Natural killer cell (primary cell): ENCODE data around the gene LTB. TPM values are rescaled to one million over a fixed set of nuclear protein-coding genes. Genes with fewer than 3 reads are reported as not detected.

Source experiments
- ATAC-seq, 3 donors: fragments of 150-1000 bp in 2 of 3; fragments of 200-7000 bp in 1 of 3; cut with Tn5 transposase; 1 replicate in 1 of 3; 2 replicates in 2 of 3; pipeline ENCODE4 v1.10.0; 2021; ENCODE audit warnings: mild to moderate bottlenecking in 2 of 3, moderate library complexity in 2 of 3
- DNase-seq, 2 donors: peaks; one replicate each; pipeline versions ENCODE4 v3.0.0 to v3.0.0-alpha.2; 2013 to 2021; ENCODE audit warnings: mixed read lengths in 1 of 2
- H3K27ac ChIP-seq: one replicate; pipeline ENCODE4 v1.5.1; 2013; ENCODE audit warnings: mild to moderate bottlenecking, low read length
- H3K27me3 ChIP-seq: one replicate; pipeline ENCODE4 v1.6.1; 2013; ENCODE audit warnings: low read length; ENCODE audit not compliant: control insufficient read depth, insufficient read depth
- H3K36me3 ChIP-seq: one replicate; pipeline ENCODE4 v1.6.1; 2013; ENCODE audit warnings: low read length; ENCODE audit not compliant: control insufficient read depth, insufficient read depth
- H3K4me1 ChIP-seq: one replicate; pipeline ENCODE4 v1.6.1; 2013; ENCODE audit warnings: low read length; ENCODE audit not compliant: control insufficient read depth, insufficient read depth
- H3K4me3 ChIP-seq: one replicate; pipeline ENCODE4 v1.5.1; 2013; ENCODE audit warnings: low read length
- H3K9me3 ChIP-seq: one replicate; pipeline ENCODE4 v1.6.1; 2013; ENCODE audit warnings: low read length; ENCODE audit not compliant: control insufficient read depth, insufficient read depth
- H3K27ac Mint-ChIP-seq, 2 donors: one replicate each; pipeline ENCODE4 v1.8.0; 2022; ENCODE audit warnings: mild to moderate bottlenecking in 2 of 2, mixed read lengths in 2 of 2, moderate library complexity in 1 of 2
- H3K27me3 Mint-ChIP-seq, 2 donors: one replicate each; pipeline ENCODE4 v1.8.0; 2022; ENCODE audit warnings: low read depth in 2 of 2, mixed read lengths in 2 of 2
- H3K36me3 Mint-ChIP-seq: one replicate; pipeline ENCODE4 v1.8.0; 2022; ENCODE audit warnings: mixed read lengths
- H3K4me1 Mint-ChIP-seq, 2 donors: one replicate each; pipeline ENCODE4 v1.8.0; 2022; ENCODE audit warnings: mixed read lengths in 2 of 2
- H3K4me3 Mint-ChIP-seq: one replicate; pipeline ENCODE4 v1.8.0; 2022; ENCODE audit warnings: mild to moderate bottlenecking, moderate library complexity, mixed read lengths
- H3K9me3 Mint-ChIP-seq, 2 donors: one replicate each; pipeline ENCODE4 v1.8.0; 2022; ENCODE audit warnings: mixed read lengths in 2 of 2
- CTCF ChIP-seq: fragments of 200-600 bp; IDR thresholded peaks from one replicate; pipeline ENCODE4 v1.8.0; 2022; ENCODE audit warnings: antibody characterized with exemption
- WGBS: methylation state at CpG from one replicate; pipeline ENCODE4 v1.1.7; 2013; ENCODE audit warnings: missing lambda C conversion rate; ENCODE audit not compliant: insufficient coverage; 5-methylcytosine and 5-hydroxymethylcytosine counted together
- intact Hi-C: fragments of 100-400 bp; cut with micrococcal nuclease; formaldehyde crosslinking; loops from one replicate; pipeline ENCODE4 v1.14.2; 2022
- total RNA-seq, 4 donors: library from RNA; stranded (reverse); fragments of 120-200 nt in 1 of 4; gene quantifications; one replicate each; pipeline versions ENCODE4 v1.2.3 to v1.2.4, GENCODE V29; 2013 to 2022

Gene LTB
- total RNA-seq, 3 donors from 2014 or later (not counting 1 experiment from before 2014, with no cell fraction given) = 17.7 to 42.1 (median 32.6) TPM

DNA sequence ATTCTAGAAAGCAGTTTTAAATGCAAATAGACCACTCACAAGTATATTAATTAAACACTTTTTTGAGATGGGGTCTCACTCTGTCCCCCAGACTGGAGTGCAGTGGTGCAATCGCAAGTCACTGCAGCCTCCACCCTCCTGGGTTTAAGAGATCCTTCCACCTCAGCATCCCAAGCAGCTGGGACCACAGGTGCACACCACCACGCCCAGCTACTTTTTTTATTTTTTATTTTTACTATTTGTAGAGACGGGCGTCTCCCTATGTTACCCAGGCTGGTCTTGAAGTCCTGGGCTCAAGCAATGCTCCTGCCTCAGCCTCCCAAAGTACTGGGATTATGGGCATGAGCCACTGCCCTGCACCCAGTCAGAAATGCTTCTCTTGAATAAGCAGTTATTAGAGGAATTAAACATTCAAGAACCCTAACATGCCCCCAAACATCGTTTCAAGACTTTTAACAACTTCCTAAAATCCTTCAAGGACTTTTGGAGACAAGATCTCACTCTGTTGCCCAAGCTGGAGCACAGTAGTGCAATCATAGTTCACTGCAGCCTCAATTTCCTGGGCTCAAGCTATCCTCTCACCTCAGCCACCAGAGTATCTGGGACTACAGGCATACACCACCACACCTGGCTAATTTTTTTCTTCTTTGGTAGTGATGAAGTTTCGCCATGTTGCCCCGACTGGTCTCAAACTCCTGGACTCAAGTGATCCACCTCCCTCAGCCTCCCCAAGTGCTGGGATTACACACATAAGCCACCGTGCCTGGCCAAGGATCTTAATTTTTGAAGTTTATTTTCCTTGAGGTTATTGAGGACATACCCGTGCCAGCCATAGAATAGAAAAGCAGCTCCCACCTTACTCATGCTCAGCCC lies 50.2 kb downstream of the LTB start:
- WGBS = 92% methylated on average over 7 of the region's 9 CpGs
- Mint-ChIP-seq H3K4me3 (no peak overlapping the region), H3K9me3 (no peaks in the 10 kb centered on the region), H3K4me1 (peaks cover 23 to 32% of the 10 kb centered on the region in 2 donors), H3K27me3 (no peaks in the 10 kb centered on the region), H3K36me3 (peaks cover 17% of the 10 kb centered on the region), H3K27ac (peak overlapping the region; percentile 9 to 37)
- peaks cover 73% of the 10 kb centered on the region for H3K36me3 ChIP-seq
- H3K9me3 ChIP-seq = no peaks in the 10 kb centered on the region
- ATAC-seq (no peak), DNase-seq (no peak)
- intact Hi-C loops = no loop called here
- TF ChIP-seq CTCF = no peak
- H3K4me3 ChIP-seq = no peak overlapping the region
- no peaks in the 10 kb centered on the region for H3K4me1 ChIP-seq
- no peak overlapping the region for H3K27ac ChIP-seq
- H3K27me3 ChIP-seq = no peaks in the 10 kb centered on the region

GRCh38 chr6:31531162-31531561 lies 51.1 kb downstream of the LTB start:
- Histone ChIP-seq H3K27me3 (no peaks in the 10 kb centered on the region), H3K4me1 (no peaks in the 10 kb centered on the region), H3K4me3 (no peak overlapping the region), H3K27ac (no peak overlapping the region), H3K36me3 (peaks cover 65% of the 10 kb centered on the region), H3K9me3 (no peaks in the 10 kb centered on the region)
- no peak for TF ChIP-seq CTCF
- intact Hi-C loops = no loop called here
- peaks cover 11% of the 10 kb centered on the region for H3K36me3 Mint-ChIP-seq
- WGBS = 97% methylated on average over 5 of the region's 7 CpGs
- no peak for ATAC-seq
- no peak overlapping the region for H3K27ac Mint-ChIP-seq
- H3K4me1 Mint-ChIP-seq = peaks cover 17 to 27% of the 10 kb centered on the region in 2 donors
- no peak overlapping the region for H3K4me3 Mint-ChIP-seq
- H3K9me3 Mint-ChIP-seq = no peaks in the 10 kb centered on the region
- H3K27me3 Mint-ChIP-seq = no peaks in the 10 kb centered on the region
- no peak for DNase-seq

DNA sequence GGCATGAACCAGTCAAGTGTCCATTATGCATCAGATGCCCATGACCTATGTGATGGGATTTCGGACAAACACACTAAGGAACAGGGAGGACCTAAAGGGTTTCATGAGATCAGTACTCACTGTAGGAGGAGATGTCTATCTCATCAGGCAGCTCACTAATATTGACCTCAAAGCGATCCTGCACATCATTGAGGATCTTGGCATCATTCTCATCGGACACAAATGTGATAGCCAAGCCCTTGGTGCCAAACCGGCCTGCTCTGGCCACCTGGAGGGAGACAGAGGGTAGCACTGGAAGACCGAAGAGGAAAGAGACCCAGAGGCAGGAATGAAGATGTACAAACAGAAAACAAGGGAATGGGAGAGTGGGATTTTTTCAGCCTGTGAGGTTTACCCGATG lies 51.6 kb downstream of the LTB start:
- Histone ChIP-seq H3K9me3 (no peaks in the 10 kb centered on the region), H3K27ac (no peak overlapping the region), H3K27me3 (no peaks in the 10 kb centered on the region), H3K4me3 (no peak overlapping the region), H3K4me1 (no peaks in the 10 kb centered on the region), H3K36me3 (peaks cover 60% of the 10 kb centered on the region)
- Mint-ChIP-seq H3K4me3 (no peak overlapping the region), H3K36me3 (peaks cover 8% of the 10 kb centered on the region), H3K9me3 (no peaks in the 10 kb centered on the region), H3K4me1 (peaks cover 12 to 22% of the 10 kb centered on the region in 2 donors), H3K27me3 (no peaks in the 10 kb centered on the region), H3K27ac (peak overlapping the region in 1 of 2 donors; percentile 31)
- no peak for TF ChIP-seq CTCF
- 92% methylated on average over 5 of the region's 6 CpGs for WGBS
- DNase-seq (no peak), ATAC-seq (no peak)
- intact Hi-C loops = no loop called here

Other genes starting within 250 kb of the LTB start
- over 10,000 TPM in 2 of 3 donors, 1,000 to 10,000 TPM in 1; 9,586 to 11,061 (median 11,048) TPM for gene HLA-B, start 225.2 kb downstream of the LTB start, total RNA-seq
- gene MICA, start 178.8 kb downstream of the LTB start, total RNA-seq = 10 to 100 TPM in 2 of 3 donors, 1 to 10 TPM in 1; 9.3 to 19.7 (median 11.4) TPM
- 10 to 100 TPM; 33.5 to 39.0 (median 37.6) TPM for gene MICB, start 84.3 kb downstream of the LTB start, total RNA-seq
- not detected for gene MCCD1, start 53.5 kb downstream of the LTB start, total RNA-seq
- gene DDX39B, start 40.4 kb downstream of the LTB start, total RNA-seq = 100 to 1,000 TPM; 506 to 571 (median 534) TPM
- 1 to 10 TPM; 1.0 to 2.5 (median 2.1) TPM for gene ATP6V1G2, start 35.8 kb downstream of the LTB start, total RNA-seq
- gene NFKBIL1, start 34.8 kb downstream of the LTB start, total RNA-seq = 10 to 100 TPM in 2 of 3 donors, 1 to 10 TPM in 1; 8.1 to 10.9 (median 10.7) TPM
- 10 to 100 TPM in 1 of 3 donors, 1 to 10 TPM in 2; 7.6 to 13.1 (median 8.7) TPM for gene LTA, start 10.1 kb downstream of the LTB start, total RNA-seq
- gene TNF, start 6.9 kb downstream of the LTB start, total RNA-seq = 10 to 100 TPM; 24.2 to 60.8 (median 46.9) TPM
- 100 to 1,000 TPM in 1 of 3 donors, 10 to 100 TPM in 2; 25.4 to 120 (median 50.5) TPM for gene LST1, start 3.9 kb upstream of the LTB start, total RNA-seq
- gene NCR3, start 10.6 kb upstream of the LTB start, total RNA-seq = 100 to 1,000 TPM; 120 to 173 (median 137) TPM
- gene AIF1, start 32.8 kb upstream of the LTB start, total RNA-seq = 10 to 100 TPM in 2 of 3 donors, 1 to 10 TPM in 1; 8.7 to 47.0 (median 17.9) TPM
- 100 to 1,000 TPM; 264 to 294 (median 294) TPM for gene PRRC2A, start 38.3 kb upstream of the LTB start, total RNA-seq
- 100 to 1,000 TPM; 264 to 303 (median 274) TPM for gene BAG6, start 70.2 kb upstream of the LTB start, total RNA-seq
- gene APOM, start 73.5 kb upstream of the LTB start, total RNA-seq = 1 to 10 TPM; 2.6 to 2.8 (median 2.7) TPM
- gene C6orf47, start 78.4 kb upstream of the LTB start, total RNA-seq = 10 to 100 TPM; 25.9 to 29.9 (median 27.4) TPM
- gene GPANK1, start 82.6 kb upstream of the LTB start, total RNA-seq = 10 to 100 TPM; 16.0 to 20.3 (median 18.2) TPM
- 100 to 1,000 TPM; 140 to 157 (median 141) TPM for gene CSNK2B, start 83.7 kb upstream of the LTB start, total RNA-seq
- 10 to 100 TPM; 39.9 to 50.0 (median 46.0) TPM for gene LY6G5B, start 87.6 kb upstream of the LTB start, total RNA-seq
- gene LY6G5C, start 98.6 kb upstream of the LTB start, total RNA-seq = 1 to 10 TPM; 2.0 to 7.9 (median 2.7) TPM
- gene ABHD16A, start 120.9 kb upstream of the LTB start, total RNA-seq = 10 to 100 TPM; 92.0 to 97.6 (median 94.2) TPM
- 1 to 10 TPM in 2 of 3 donors, under 1 TPM in 1; 0.97 to 3.2 (median 1.4) TPM for gene LY6G6F, start 124.4 kb upstream of the LTB start, total RNA-seq
- gene LY6G6D, start 132.9 kb upstream of the LTB start, total RNA-seq = under 1 TPM in 1 of 3 donors, not detected in 2; 0.94 TPM
- not detected for gene LY6G6C, start 139.3 kb upstream of the LTB start, total RNA-seq
- 10 to 100 TPM in 2 of 3 donors, 1 to 10 TPM in 1; 9.4 to 19.0 (median 12.8) TPM for gene MPIG6B, start 140.9 kb upstream of the LTB start, total RNA-seq
- 10 to 100 TPM; 22.3 to 36.1 (median 24.6) TPM for gene DDAH2, start 146.9 kb upstream of the LTB start, total RNA-seq
- 100 to 1,000 TPM; 348 to 363 (median 355) TPM for gene CLIC1, start 154.1 kb upstream of the LTB start, total RNA-seq
- 10 to 100 TPM; 28.2 to 44.6 (median 43.7) TPM for gene MSH5, start 157.6 kb upstream of the LTB start, total RNA-seq
- gene SAPCD1, start 180.2 kb upstream of the LTB start, total RNA-seq = 10 to 100 TPM in 1 of 3 donors, 1 to 10 TPM in 2; 5.4 to 14.5 (median 6.9) TPM
- gene VWA7, start 194.9 kb upstream of the LTB start, total RNA-seq = 1 to 10 TPM; 2.4 to 4.7 (median 3.2) TPM
- 10 to 100 TPM; 45.2 to 58.6 (median 49.2) TPM for gene VARS1, start 213.3 kb upstream of the LTB start, total RNA-seq
- gene LSM2, start 224.5 kb upstream of the LTB start, total RNA-seq = 10 to 100 TPM; 28.1 to 34.9 (median 29.2) TPM
- gene HSPA1L, start 232.9 kb upstream of the LTB start, total RNA-seq = 1 to 10 TPM; 2.0 to 4.5 (median 3.6) TPM
- 10 to 100 TPM; 24.4 to 34.6 (median 34.5) TPM for gene HSPA1A, start 233.1 kb upstream of the LTB start, total RNA-seq
- 100 to 1,000 TPM in 1 of 3 donors, 10 to 100 TPM in 1, 1 to 10 TPM in 1; 8.5 to 112 (median 15.3) TPM for gene HSPA1B, start 245.3 kb upstream of the LTB start, total RNA-seq